PC-3 (cell line): ENCODE results near the gene BHLHE40. TPM values are rescaled to one million over a fixed set of nuclear protein-coding genes. Genes with fewer than 3 reads are reported as not detected.

Source experiments
- ATAC-seq: fragments of 200-7000 bp; cut with Tn5 transposase; 2 replicates; pipeline ENCODE4 v1.9.1; 2020; ENCODE audit warnings: mild to moderate bottlenecking, moderate library complexity
- BruUV-seq: library from RNA; stranded (reverse); fragments of 400-500 nt; replicated peaks from 2 replicates; lab custom pipeline; 2021; lab: Mats Ljungman, UMichigan
- CTCF ChIA-PET: fragments of 300-600 bp; sonication (Branson Sonifier 250); formaldehyde crosslinking; loops from one replicate; lab custom pipeline; 2022; ENCODE audit warnings: antibody characterized with exemption; lab: Charles Lee
- POLR2A ChIA-PET: fragments of 300-600 bp; sonication (Branson Sonifier 250); formaldehyde crosslinking; loops from one replicate; lab custom pipeline; 2022; ENCODE audit warnings: antibody characterized with exemption; ENCODE audit not compliant: unreplicated experiment; lab: Charles Lee
- DNase-seq: peaks from one replicate; pipeline ENCODE4 v3.0.0-alpha.2; 2015
- H2AFZ ChIP-seq: fragments of 300-600 bp; sonication (generic); 2 replicates; pipeline ENCODE4 v1.6.0; 2016; ENCODE audit warnings: antibody characterized with exemption, low read length
- H3F3A ChIP-seq: fragments of 300-600 bp; sonication (generic); one replicate; pipeline ENCODE4 v1.6.0; 2017; ENCODE audit warnings: antibody characterized with exemption, low read length, control low read depth, mild to moderate bottlenecking; ENCODE audit not compliant: unreplicated experiment
- H3K27ac ChIP-seq: fragments of 300-600 bp; sonication (generic); 2 replicates; pipeline ENCODE4 v1.5.1; 2016; ENCODE audit warnings: mild to moderate bottlenecking, low read length
- H3K27me3 ChIP-seq: fragments of 300-600 bp; sonication (generic); 2 replicates; pipeline ENCODE4 v1.6.1; 2016; ENCODE audit warnings: low read length, mixed read lengths
- H3K36me3 ChIP-seq: fragments of 300-600 bp; sonication (generic); 2 replicates; pipeline ENCODE4 v1.6.1; 2016; ENCODE audit warnings: low read depth, mixed run types, low read length, mixed read lengths
- H3K4me1 ChIP-seq: fragments of 300-600 bp; sonication (generic); 2 replicates; pipeline ENCODE4 v1.5.1; 2016; ENCODE audit warnings: low read length; ENCODE audit not compliant: insufficient read depth
- H3K4me2 ChIP-seq: fragments of 300-600 bp; sonication (generic); 2 replicates; pipeline ENCODE4 v1.6.0; 2016; ENCODE audit warnings: low read length
- H3K4me3 ChIP-seq: fragments of 300-600 bp; sonication (generic); 2 replicates; pipeline ENCODE4 v1.5.1; 2016; ENCODE audit warnings: mild to moderate bottlenecking, low read length, mixed read lengths
- H3K79me2 ChIP-seq: fragments of 300-600 bp; sonication (generic); 2 replicates; pipeline ENCODE4 v1.6.1; 2017; ENCODE audit warnings: low read length, mixed read lengths
- H3K9ac ChIP-seq: fragments of 300-600 bp; sonication (generic); 2 replicates; pipeline ENCODE4 v1.6.0; 2016; ENCODE audit warnings: mild to moderate bottlenecking, low read length
- H3K9me2 ChIP-seq: fragments of 300-600 bp; sonication (generic); replicated peaks from 2 replicates; pipeline ENCODE4 v1.6.1; 2016; ENCODE audit warnings: mixed run types, low read length, mixed read lengths
- H3K9me3 ChIP-seq: fragments of 300-600 bp; sonication (generic); 2 replicates; pipeline ENCODE4 v1.6.1; 2016; ENCODE audit warnings: low read length, mixed read lengths
- H4K20me1 ChIP-seq: fragments of 300-600 bp; sonication (generic); 2 replicates; pipeline ENCODE4 v1.6.1; 2016; ENCODE audit warnings: low read length, mixed read lengths
- CTCF ChIP-seq: fragments of 300-600 bp; sonication (generic); conservative IDR thresholded peaks from 2 replicates; pipeline ENCODE4 v1.5.1; 2017; ENCODE audit warnings: antibody characterized with exemption, low read depth, mild to moderate bottlenecking, low read length
- EZH2 ChIP-seq: fragments of 300-600 bp; sonication (generic); IDR thresholded peaks from one replicate; pipeline ENCODE4 v1.6.1; 2017; ENCODE audit warnings: antibody characterized with exemption, mild to moderate bottlenecking, low read length; ENCODE audit not compliant: unreplicated experiment
- EZH2phosphoT487 ChIP-seq: fragments of 300-600 bp; sonication (generic); IDR thresholded peaks from 2 replicates; pipeline ENCODE4 v1.6.1; 2018; ENCODE audit warnings: mild to moderate bottlenecking, antibody characterized with exemption, low read length, borderline replicate concordance
- intact Hi-C: fragments of 100-400 bp; cut with micrococcal nuclease; formaldehyde crosslinking; loops from 2 replicates; pipeline ENCODE4 v1.9.0; 2023
- total RNA-seq: library from RNA; depleted of rRNA; stranded (reverse); fragments of >200 nt; gene quantifications from 2 replicates; pipeline ENCODE4 v1.2.3, GENCODE V29; 2014

Gene BHLHE40
- total RNA-seq, 1 experiment from 2014 or later: 256 TPM

- no peak overlapping the region for H3K4me3 ChIP-seq
- ChIA-PET POLR2A (interaction anchor here (0.7 kb wide), 1 partner anchor 164 kb away, joined by 3 read pairs; no protein-coding TSS in a partner anchor), CTCF (interaction anchor here (0.5 to 0.7 kb wide), 6 partner anchors 21 to 223 kb away, joined by 3 to 4 read pairs (median 3); no protein-coding TSS in a partner anchor)
- DNase-seq (peak; percentile 46), ATAC-seq (peak; percentile 59; the same call in 1 of the 2 replicates)
- H2AFZ ChIP-seq: no peak overlapping the region
- TF ChIP-seq EZH2phosphoT487 (no peak), EZH2 (no peak), CTCF (peak; percentile 64)
- no peak overlapping the region for H3K27ac ChIP-seq
- H3K27me3 ChIP-seq: no peaks in the 10 kb centered on the region
- no peaks in the 10 kb centered on the region for H3K36me3 ChIP-seq
- no peaks in the 10 kb centered on the region for H4K20me1 ChIP-seq
- no TSS peak for BruUV-seq
- intact Hi-C loops: no loop called here
- no peaks in the 10 kb centered on the region for H3K9me3 ChIP-seq
- H3K4me1 ChIP-seq: peaks cover 4% of the 10 kb centered on the region; the same call in 1 of the 2 replicates
- H3K9me2 ChIP-seq: 0 out of 2 replicates have a peak, but pooled peaks cover 3% of the 10 kb centered on the region
- H3K9ac ChIP-seq: no peak overlapping the region
- H3F3A ChIP-seq: no peaks in the 10 kb centered on the region
- no peaks in the 10 kb centered on the region for H3K79me2 ChIP-seq
- no peak overlapping the region for H3K4me2 ChIP-seq
Observed at GRCh38 chr3:4943549-4943948, 35.7 kb upstream of the BHLHE40 start.

- intact Hi-C loops: no loop called here
- ATAC-seq (no peak), DNase-seq (no peak)
- Histone ChIP-seq H3K27ac (no peak overlapping the region), H3K9me3 (no peaks in the 10 kb centered on the region), H3K4me3 (no peak overlapping the region), H3F3A (no peaks in the 10 kb centered on the region), H4K20me1 (no peaks in the 10 kb centered on the region), H3K4me2 (no peak overlapping the region), H3K36me3 (no peaks in the 10 kb centered on the region), H3K9ac (no peak overlapping the region), H3K79me2 (no peaks in the 10 kb centered on the region), H3K27me3 (no peaks in the 10 kb centered on the region), H3K4me1 (peaks cover 2% of the 10 kb centered on the region; the same call in 1 of the 2 replicates), H2AFZ (no peak overlapping the region), H3K9me2 (no peaks in the 10 kb centered on the region)
- CTCF ChIA-PET: no interaction called here
- TF ChIP-seq EZH2 (no peak), EZH2phosphoT487 (no peak), CTCF (no peak)
- POLR2A ChIA-PET: no interaction called here
- BruUV-seq: no TSS peak
Observed at GRCh38 chr3:4945324-4945723, 33.9 kb upstream of the BHLHE40 start.

GRCh38 chr3:4947028-4947427, 32.2 kb upstream of the BHLHE40 start:
- POLR2A ChIA-PET: no interaction called here
- H2AFZ ChIP-seq: no peak overlapping the region

More at GRCh38 chr3:4947028-4947427, 32.2 kb upstream of the BHLHE40 start:
- no TSS peak for BruUV-seq
- H3K4me1 ChIP-seq: peaks cover 13% of the 10 kb centered on the region; the same call in 1 of the 2 replicates
- H4K20me1 ChIP-seq: no peaks in the 10 kb centered on the region
- no peak for DNase-seq
- H3K27ac ChIP-seq: no peak overlapping the region
- CTCF ChIA-PET: no interaction called here
- H3K9ac ChIP-seq: no peak overlapping the region
- no peaks in the 10 kb centered on the region for H3K27me3 ChIP-seq
- H3F3A ChIP-seq: no peaks in the 10 kb centered on the region
- intact Hi-C loops: no loop called here
- no peak overlapping the region for H3K4me3 ChIP-seq
- H3K79me2 ChIP-seq: no peaks in the 10 kb centered on the region
- H3K36me3 ChIP-seq: no peaks in the 10 kb centered on the region
- ATAC-seq: no peak
- no peaks in the 10 kb centered on the region for H3K9me3 ChIP-seq
- TF ChIP-seq CTCF (no peak), EZH2phosphoT487 (no peak), EZH2 (no peak)
- H3K9me2 ChIP-seq: no peaks in the 10 kb centered on the region
- H3K4me2 ChIP-seq: no peak overlapping the region
